H1 (cell line): Measurements from ENCODE around the gene PTPRD. TPM values are rescaled to one million over a fixed set of nuclear protein-coding genes. Genes with fewer than 3 reads are reported as not detected.
A peak's percentile ranks its signal among the peaks of the same experiment; 100 is the strongest.

Source experiments
- CTCF ChIA-PET: fragments of 300-600 bp; sonication (Branson Sonifier 250); formaldehyde crosslinking; loops from one replicate; lab custom pipeline; 2021; ENCODE audit not compliant: partially characterized antibody; lab: Charles Lee
- POLR2A ChIA-PET: fragments of 300-600 bp; sonication (Branson Sonifier 250); formaldehyde crosslinking; loops from one replicate; lab custom pipeline; 2021; ENCODE audit warnings: inconsistent platforms; ENCODE audit not compliant: partially characterized antibody; lab: Charles Lee
- DNase-seq, 2 experiments: peaks; one replicate each; pipeline versions ENCODE4 v3.0.0 to v3.0.0-alpha.2; 2010 to 2022; ENCODE audit warnings: low spot score in 2 of 2, low read depth in 1 of 2, mixed read lengths in 1 of 2
- FAIRE-seq: peaks from 2 replicates; lab custom pipeline; 2011; peaks lifted over from hg19 to GRCh38; lab: Jason Lieb, UNC
- H2AFZ ChIP-seq: 2 replicates; pipeline ENCODE4 v1.8.1; 2012; ENCODE audit warnings: low read length, inconsistent platforms
- H2AK5ac ChIP-seq: 2 replicates; pipeline ENCODE4 v1.6.1; 2013; ENCODE audit warnings: low read depth, low read length
- H2BK120ac ChIP-seq: replicated peaks from 2 replicates; pipeline ENCODE3; 2013; ENCODE audit warnings: low read depth, low read length, inconsistent platforms
- H2BK12ac ChIP-seq: 2 replicates; pipeline ENCODE4 v1.6.1; 2013; ENCODE audit warnings: low read depth, low read length
- H2BK15ac ChIP-seq: 2 replicates; pipeline ENCODE4 v1.6.1; 2013; ENCODE audit warnings: low read length
- H2BK20ac ChIP-seq: 2 replicates; pipeline ENCODE4 v1.6.1; 2013; ENCODE audit warnings: low read length
- H2BK5ac ChIP-seq: 2 replicates; pipeline ENCODE4 v1.6.1; 2013; ENCODE audit warnings: low read depth, low read length
- H3K14ac ChIP-seq: 2 replicates; pipeline ENCODE4 v1.6.1; 2013; ENCODE audit warnings: inconsistent platforms; ENCODE audit not compliant: insufficient read length
- H3K18ac ChIP-seq: 2 replicates; pipeline ENCODE4 v1.6.1; 2013; ENCODE audit warnings: low read length; ENCODE audit errors: extremely low read depth
- H3K23ac ChIP-seq: 2 replicates; pipeline ENCODE4 v1.6.1; 2013; ENCODE audit warnings: inconsistent platforms; ENCODE audit not compliant: insufficient read length
- H3K23me2 ChIP-seq: 2 replicates; pipeline ENCODE4 v1.6.1; 2013; ENCODE audit warnings: low read depth, low read length
- H3K27ac ChIP-seq: 2 replicates; pipeline ENCODE4 v1.6.1; 2011; ENCODE audit warnings: low read depth, low read length, inconsistent platforms
- H3K27me3 ChIP-seq, 4 experiments: replicated peaks in 1 of 4; 1 replicate in 1 of 4; 2 replicates in 3 of 4; pipeline versions ENCODE4 v1.6.1 to v1.8.1; 2011 to 2013; ENCODE audit warnings: low read length in 3 of 4, mild to moderate bottlenecking in 3 of 4, inconsistent platforms in 2 of 4, mixed read lengths in 2 of 4, moderate library complexity in 1 of 4; ENCODE audit not compliant: control insufficient read depth in 3 of 4, insufficient read depth in 3 of 4; ENCODE audit errors: extremely low read depth in 1 of 4
- H3K36me3 ChIP-seq, 4 experiments: 2 replicates each; pipeline versions ENCODE4 v1.6.1 to v1.8.1; 2011 to 2013; ENCODE audit warnings: mild to moderate bottlenecking in 4 of 4, low read length in 3 of 4, moderate library complexity in 2 of 4, control low read depth in 1 of 4, inconsistent platforms in 1 of 4; ENCODE audit not compliant: insufficient read depth in 4 of 4, control insufficient read depth in 2 of 4
- H3K4ac ChIP-seq: replicated peaks from 2 replicates; pipeline ENCODE3; 2013; ENCODE audit warnings: low read length, low read depth, mixed read lengths, inconsistent platforms; ENCODE audit not compliant: insufficient read length
- H3K4me1 ChIP-seq, 4 experiments: replicated peaks in 1 of 4; 1 replicate in 1 of 4; 2 replicates in 3 of 4; pipeline versions ENCODE4 v1.6.1 to v1.8.1; 2011 to 2013; ENCODE audit warnings: low read length in 3 of 4, inconsistent platforms in 2 of 4, mixed read lengths in 1 of 4; ENCODE audit not compliant: insufficient read depth in 4 of 4, control insufficient read depth in 3 of 4
- H3K4me2 ChIP-seq, 2 experiments: 2 replicates each; pipeline versions ENCODE4 v1.6.1 to v1.8.1; 2011 to 2013; ENCODE audit warnings: low read depth in 2 of 2, low read length in 2 of 2, control low read depth in 1 of 2, inconsistent platforms in 1 of 2, mild to moderate bottlenecking in 1 of 2; ENCODE audit not compliant: insufficient read depth in 1 of 2
- H3K4me3 ChIP-seq, 4 experiments: fragments of 200-600, 300-600 bp in 1 of 4; sonication (generic), shearing (Covaris generic), sonication (Bioruptor Twin) in 1 of 4; 2 replicates each; pipeline versions ENCODE4 v1.5.1 to v1.8.1; 2011 to 2016; ENCODE audit warnings: low read length in 4 of 4, low read depth in 3 of 4, control low read depth in 2 of 4, inconsistent platforms in 2 of 4, mild to moderate bottlenecking in 2 of 4, mixed read lengths in 1 of 4, moderate library complexity in 1 of 4; ENCODE audit not compliant: insufficient read depth in 2 of 4; ENCODE audit errors: extremely low read depth in 1 of 4
- H3K56ac ChIP-seq: replicated peaks from 2 replicates; pipeline ENCODE3; 2013; ENCODE audit warnings: low read depth, mild to moderate bottlenecking, mixed read lengths, low read length, inconsistent platforms; ENCODE audit not compliant: insufficient read length
- H3K79me1 ChIP-seq: 2 replicates; pipeline ENCODE4 v1.6.1; 2013; ENCODE audit warnings: low read depth, low read length, control low read depth
- H3K79me2 ChIP-seq, 2 experiments: 2 replicates each; pipeline versions ENCODE4 v1.6.1 to v1.8.1; 2012 to 2013; ENCODE audit warnings: low read length in 2 of 2, mild to moderate bottlenecking in 2 of 2, inconsistent platforms in 1 of 2; ENCODE audit not compliant: insufficient read depth in 2 of 2, control insufficient read depth in 1 of 2
- H3K9ac ChIP-seq, 4 experiments: replicated peaks in 1 of 4; 1 replicate in 1 of 4; 2 replicates in 3 of 4; pipeline versions ENCODE4 v1.6.1 to v1.8.1; 2011 to 2013; ENCODE audit warnings: low read depth in 3 of 4, low read length in 3 of 4, control low read depth in 2 of 4, mild to moderate bottlenecking in 2 of 4, moderate library complexity in 2 of 4, inconsistent platforms in 1 of 4; ENCODE audit errors: extremely low read depth in 1 of 4
- H3K9me3 ChIP-seq, 2 experiments: 2 replicates each; pipeline versions ENCODE4 v1.6.1 to v1.8.1; 2012 to 2013; ENCODE audit warnings: mild to moderate bottlenecking in 2 of 2, moderate library complexity in 2 of 2, control low read depth in 1 of 2, inconsistent platforms in 1 of 2, low read depth in 1 of 2, low read length in 1 of 2, mixed read lengths in 1 of 2; ENCODE audit not compliant: insufficient read depth in 2 of 2
- H4K20me1 ChIP-seq, 2 experiments: replicated peaks in 1 of 2; 2 replicates each; pipeline versions ENCODE3 to v1.8.1; 2011 to 2013; ENCODE audit warnings: inconsistent platforms in 2 of 2, low read length in 2 of 2, mild to moderate bottlenecking in 1 of 2; ENCODE audit not compliant: insufficient read depth in 2 of 2, control insufficient read depth in 1 of 2
- H4K5ac ChIP-seq: 2 replicates; pipeline ENCODE4 v1.6.1; 2013; ENCODE audit warnings: low read length, low read depth, mixed read lengths, inconsistent platforms; ENCODE audit not compliant: insufficient read length
- H4K8ac ChIP-seq: 2 replicates; pipeline ENCODE4 v1.8.0; 2013; ENCODE audit warnings: mild to moderate bottlenecking, moderate library complexity, low read length, inconsistent platforms; ENCODE audit not compliant: insufficient read depth; ENCODE audit errors: extremely low read depth
- H4K91ac ChIP-seq: replicated peaks from 2 replicates; pipeline ENCODE3; 2013; ENCODE audit warnings: low read length, mixed read lengths, inconsistent platforms; ENCODE audit not compliant: insufficient read length
- ATF2 ChIP-seq: IDR thresholded peaks from 2 replicates; pipeline ENCODE4 v1.6.1; 2012; ENCODE audit warnings: low read length, inconsistent platforms
- CBX5 ChIP-seq: fragments of 300-800, 300-1000 bp; sonication (generic); IDR thresholded peaks from 2 replicates; pipeline ENCODE4 v1.7.1; 2016; ENCODE audit warnings: antibody characterized with exemption, low read length, low read depth
- CHD2 ChIP-seq: IDR thresholded peaks from 2 replicates; pipeline ENCODE4 v1.6.1; 2012; ENCODE audit warnings: low read length, improper control_type of control experiment
- CTCF ChIP-seq, 3 experiments: IDR thresholded peaks; 1 replicate in 2 of 3; 2 replicates in 1 of 3; pipeline versions ENCODE4 v1.5.1 to v1.6.1; 2011; ENCODE audit warnings: low read length in 3 of 3, mild to moderate bottlenecking in 3 of 3, inconsistent platforms in 2 of 3, low read depth in 1 of 3, moderate library complexity in 1 of 3; ENCODE audit not compliant: insufficient read depth in 1 of 3; ENCODE audit errors: control extremely low read depth in 1 of 3
- EZH2 ChIP-seq: fragments of 200-600 bp; sonication (generic); IDR thresholded peaks from 2 replicates; pipeline ENCODE4 v1.7.1; 2012; ENCODE audit warnings: low read depth, mild to moderate bottlenecking, moderate library complexity, low read length, inconsistent platforms; ENCODE audit not compliant: severe bottlenecking
- POLR2A ChIP-seq, 2 experiments: IDR thresholded peaks; 1 replicate in 1 of 2; 2 replicates in 1 of 2; pipeline ENCODE4 v1.6.1; 2011; ENCODE audit warnings: low read depth in 2 of 2, low read length in 2 of 2, mild to moderate bottlenecking in 2 of 2; ENCODE audit errors: control extremely low read depth in 1 of 2
- SUZ12 ChIP-seq: fragments of 200-600 bp; sonication (generic); IDR thresholded peaks from 2 replicates; pipeline ENCODE4 v1.6.1; 2012; ENCODE audit warnings: mild to moderate bottlenecking, inconsistent platforms, low read length, moderate library complexity, mixed read lengths
- YY1 ChIP-seq: IDR thresholded peaks from 2 replicates; pipeline ENCODE4 v1.6.1; 2011; ENCODE audit warnings: low read depth, mild to moderate bottlenecking, low read length
- WGBS, 2 experiments: shearing (Covaris generic) in 1 of 2; methylation state at CpG; one replicate each; pipeline versions ENCODE4 v1.1.6 to v1.1.7; 2013 to 2015; ENCODE audit warnings: low lambda C conversion rate in 2 of 2, mixed read lengths in 2 of 2, inconsistent platforms in 1 of 2, low coverage in 1 of 2, missing lambda C conversion rate in 1 of 2; ENCODE audit not compliant: insufficient replicate concordance in 2 of 2, insufficient coverage in 1 of 2, insufficient read length in 1 of 2; ENCODE audit errors: extremely low coverage in 1 of 2, missing lambda C conversion rate in 1 of 2; 5-methylcytosine and 5-hydroxymethylcytosine counted together
- polyA plus RNA-seq, 7 experiments: library from polyadenylated mRNA; depleted of rRNA in 3 of 7; stranded (reverse) in 5 of 7; unstranded in 2 of 7; fragments of >200 nt in 5 of 7; fragments of 200-250 nt in 2 of 7; gene quantifications; 1 replicate in 5 of 7; 2 replicates in 1 of 7; 4 replicates in 1 of 7; pipeline versions ENCODE4 v1.2.1 to v1.2.3, GENCODE V29; 2011 to 2013; ENCODE audit warnings: missing spikeins in 2 of 7, mixed read lengths in 2 of 7
- total RNA-seq: library from RNA; stranded (reverse); fragmentation: NEBNext Ultra II Directional; extraction: Animal tissue kit (Norgen Biotek cat#: 25700); gene quantifications from 2 replicates; pipeline ENCODE4 v1.2.1, GENCODE V29; 2021

The PTPRD gene
- total and polyA plus RNA-seq, 2 of the 8 experiments (the other 6 are each of a cell fraction or from before 2014, with no cell fraction given): 17.2 to 77.0 TPM

GRCh38 chr9:9719373-9720112 lies 893.3 kb downstream of the PTPRD start:
- Histone ChIP-seq H3K79me1 (no peaks in the 10 kb centered on the region), H3K56ac (no peak overlapping the region), H3K36me3 (no peaks in the 10 kb centered on the region), H4K5ac (no peak overlapping the region), H3K14ac (no peak overlapping the region), H3K18ac (no peak overlapping the region), H2BK20ac (no peak overlapping the region), H3K4ac (no peak overlapping the region), H2BK120ac (no peak overlapping the region), H2BK12ac (no peak overlapping the region), H2BK15ac (no peak overlapping the region), H2AK5ac (no peak overlapping the region), H3K4me3 (no peak overlapping the region), H3K9me3 (no peaks in the 10 kb centered on the region), H3K23me2 (no peaks in the 10 kb centered on the region), H3K4me2 (no peak overlapping the region), H4K91ac (no peak overlapping the region), H3K27me3 (no peaks in the 10 kb centered on the region), H3K23ac (no peak overlapping the region), H2AFZ (peak overlapping the region; percentile 64; the same call in 1 of the 2 replicates), H3K79me2 (no peaks in the 10 kb centered on the region), H3K9ac (no peak overlapping the region), H3K4me1 (no peaks in the 10 kb centered on the region), H4K8ac (no peak overlapping the region), H4K20me1 (no peaks in the 10 kb centered on the region), H2BK5ac (no peak overlapping the region), H3K27ac (no peak overlapping the region)
- CTCF ChIA-PET: interaction anchor here (0.8 kb wide), 1 partner anchor 1300 kb away, joined by 3 read pairs; no protein-coding TSS in a partner anchor
- POLR2A ChIA-PET: no interaction called here
- no peak for FAIRE-seq
- no peak for DNase-seq
- WGBS, 2 experiments: 93% methylated on average over 15 of the region's 16 CpGs; no CpG with 5 or more reads in 1 of the 2 experiments
- no peak for TF ChIP-seq YY1
- TF ChIP-seq CHD2: no peak
- TF ChIP-seq CBX5: no peak
- TF ChIP-seq POLR2A (IDR thresholded peaks at IDR 0.05; ENCODE audit: control extremely low read depth in 1 of 2, low read depth in 2 of 2, low read length in 2 of 2): no peak
- TF ChIP-seq SUZ12: no peak
- TF ChIP-seq ATF2: no peak
- TF ChIP-seq CTCF (IDR thresholded peaks at IDR 0.05; ENCODE audit: control extremely low read depth in 1 of 3, insufficient read depth in 1 of 3, low read depth in 1 of 3, low read length in 3 of 3): peak; percentile 51 to 58 (median 53)
- TF ChIP-seq EZH2: no peak
